Esophagus (tissue), 2 donors: ENCODE data around the gene CDON. TPM values are rescaled to one million over a fixed set of nuclear protein-coding genes. Genes with fewer than 3 reads are reported as not detected.
"Not testable (repeated sequence)": the region's sequence is repeated elsewhere in the genome, so short reads cannot be mapped to it uniquely, and the experiment has no call there.

ENCODE experiments used
- H3K27ac ChIP-seq, 2 donors: one replicate each; pipeline ENCODE4 v1.5.1; 2013; ENCODE audit warnings: low read depth in 2 of 2, mild to moderate bottlenecking in 2 of 2, inconsistent platforms in 1 of 2, low read length in 1 of 2, moderate library complexity in 1 of 2
- H3K27me3 ChIP-seq, 2 donors: one replicate each; pipeline ENCODE4 v1.6.1; 2013; ENCODE audit warnings: low read length in 2 of 2, control low read depth in 1 of 2, mild to moderate bottlenecking in 1 of 2; ENCODE audit not compliant: insufficient read depth in 2 of 2, control insufficient read depth in 1 of 2
- H3K36me3 ChIP-seq, 2 donors: one replicate each; pipeline ENCODE4 v1.6.1; 2013; ENCODE audit warnings: low read length in 1 of 2; ENCODE audit not compliant: control insufficient read depth in 2 of 2, insufficient read depth in 2 of 2
- H3K4me1 ChIP-seq, 2 donors: one replicate each; pipeline ENCODE4 v1.6.1; 2013; ENCODE audit warnings: low read length in 1 of 2; ENCODE audit not compliant: control insufficient read depth in 2 of 2, insufficient read depth in 2 of 2
- H3K4me3 ChIP-seq, 2 donors: one replicate each; pipeline ENCODE4 v1.5.1; 2013; ENCODE audit warnings: low read length in 2 of 2, mild to moderate bottlenecking in 2 of 2, low read depth in 1 of 2, moderate library complexity in 1 of 2
- H3K9me3 ChIP-seq, 2 donors: one replicate each; pipeline ENCODE4 v1.6.1; 2013; ENCODE audit warnings: mild to moderate bottlenecking in 2 of 2, low read depth in 1 of 2, low read length in 1 of 2, moderate library complexity in 1 of 2; ENCODE audit not compliant: control insufficient read depth in 2 of 2, insufficient read depth in 1 of 2
- WGBS, 2 donors: extraction: QIAGEN DNeasy Blood & Tissue Kit; methylation state at CpG; one replicate each; pipeline ENCODE4 v1.1.7; 2013; 5-methylcytosine and 5-hydroxymethylcytosine counted together
- polyA plus RNA-seq, 2 donors: library from polyadenylated mRNA; stranded (reverse); fragments of 200-250 nt; gene quantifications; one replicate each; pipeline ENCODE4 v1.2.3, GENCODE V29; 2013
- donor health status: healthy with polysubstance abuse.
- donor health status: Bipolar disorder and iron deficiency.

CDON gene
- polyA plus RNA-seq, 2 donors, result 0.61 TPM

GRCh38 chr11:126029237-126029636, 33.4 kb downstream of the CDON start:
- whole genome bisulfite sequencing, 2 donors, result 78 to 83% methylated on average over 4 of the region's 4 CpGs
- Histone ChIP-seq H3K4me3 (no peak overlapping the region), H3K27ac (no peak overlapping the region), H3K4me1 (no peaks in the 10 kb centered on the region), H3K36me3 (no peaks in the 10 kb centered on the region), H3K27me3 (no peaks in the 10 kb centered on the region), H3K9me3 (no peaks in the 10 kb centered on the region)

GRCh38 chr11:126028534-126028933, 34.1 kb downstream of the CDON start:
- not testable (repeated sequence) for H3K9me3 ChIP-seq, H3K36me3 ChIP-seq, H3K4me1 ChIP-seq, H3K27ac ChIP-seq, H3K4me3 ChIP-seq, H3K27me3 ChIP-seq
- WGBS, 2 donors, result 84 to 86% methylated on average over 3 of the region's 3 CpGs

GRCh38 chr11:126026579-126026978, 36.1 kb downstream of the CDON start:
- no peaks in the 10 kb centered on the region for H3K27me3 ChIP-seq
- H3K9me3 ChIP-seq, result no peaks in the 10 kb centered on the region
- no peaks in the 10 kb centered on the region for H3K4me1 ChIP-seq
- no peak overlapping the region for H3K4me3 ChIP-seq
- no peaks in the 10 kb centered on the region for H3K36me3 ChIP-seq
- 30 to 50% methylated on average over 2 of the region's 2 CpGs for WGBS, 2 donors
- H3K27ac ChIP-seq, result no peak overlapping the region

- Histone ChIP-seq H3K27me3 (no peaks in the 10 kb centered on the region), H3K36me3 (no peaks in the 10 kb centered on the region), H3K4me1 (no peaks in the 10 kb centered on the region), H3K4me3 (no peak overlapping the region), H3K27ac (no peak overlapping the region), H3K9me3 (no peaks in the 10 kb centered on the region)
- WGBS, 2 donors, result 39 to 69% methylated on average over 1 of the region's 1 CpG
These were observed 36.8 kb downstream of the CDON start for GRCh38 chr11:126025822-126026221.

GRCh38 chr11:126024123-126024522, 38.5 kb downstream of the CDON start:
- Histone ChIP-seq H3K36me3 (no peaks in the 10 kb centered on the region), H3K9me3 (no peaks in the 10 kb centered on the region), H3K27ac (no peak overlapping the region), H3K4me3 (no peak overlapping the region), H3K27me3 (no peaks in the 10 kb centered on the region), H3K4me1 (no peaks in the 10 kb centered on the region)
- WGBS, 2 donors, result 78 to 79% methylated on average over 5 of the region's 5 CpGs

GRCh38 chr11:126012852-126013251, 49.8 kb downstream of the CDON start:
- no peaks in the 10 kb centered on the region for H3K27me3 ChIP-seq
- H3K27ac ChIP-seq, result no peak overlapping the region
- H3K4me3 ChIP-seq, result no peak overlapping the region
- H3K9me3 ChIP-seq, result no peaks in the 10 kb centered on the region
- H3K36me3 ChIP-seq, result no peaks in the 10 kb centered on the region
- no peaks in the 10 kb centered on the region for H3K4me1 ChIP-seq
- WGBS, 2 donors, result 95 to 96% methylated on average over 2 of the region's 2 CpGs

- Histone ChIP-seq H3K9me3 (no peaks in the 10 kb centered on the region), H3K4me1 (no peaks in the 10 kb centered on the region), H3K36me3 (no peaks in the 10 kb centered on the region), H3K27me3 (no peaks in the 10 kb centered on the region), H3K4me3 (no peak overlapping the region), H3K27ac (no peak overlapping the region)
- WGBS, 2 donors, result 76 to 82% methylated on average over 4 of the region's 4 CpGs
These were observed 50.9 kb downstream of the CDON start for GRCh38 chr11:126011754-126012153.

GRCh38 chr11:126011265-126011664, 51.4 kb downstream of the CDON start:
- H3K4me1 ChIP-seq, result no peaks in the 10 kb centered on the region
- no peaks in the 10 kb centered on the region for H3K36me3 ChIP-seq
- no peak overlapping the region for H3K27ac ChIP-seq
- no peak overlapping the region for H3K4me3 ChIP-seq
- 61 to 65% methylated on average over 3 of the region's 3 CpGs for WGBS, 2 donors
- no peaks in the 10 kb centered on the region for H3K9me3 ChIP-seq
- H3K27me3 ChIP-seq, result no peaks in the 10 kb centered on the region

GRCh38 chr11:126008956-126009355, 53.7 kb downstream of the CDON start:
- H3K4me1 ChIP-seq, result no peaks in the 10 kb centered on the region
- H3K27me3 ChIP-seq, result no peaks in the 10 kb centered on the region
- WGBS, 2 donors, result 88 to 91% methylated on average over 8 of the region's 8 CpGs
- no peak overlapping the region for H3K27ac ChIP-seq
- no peaks in the 10 kb centered on the region for H3K36me3 ChIP-seq
- H3K4me3 ChIP-seq, result no peak overlapping the region
- H3K9me3 ChIP-seq, result no peaks in the 10 kb centered on the region

GRCh38 chr11:126007238-126007637, 55.4 kb downstream of the CDON start:
- no peak overlapping the region for H3K4me3 ChIP-seq
- no peak overlapping the region for H3K27ac ChIP-seq
- WGBS, 2 donors, result 39 to 56% methylated on average over 3 of the region's 3 CpGs
- H3K9me3 ChIP-seq, result no peaks in the 10 kb centered on the region
- H3K27me3 ChIP-seq, result no peaks in the 10 kb centered on the region
- H3K4me1 ChIP-seq, result no peaks in the 10 kb centered on the region
- H3K36me3 ChIP-seq, result no peaks in the 10 kb centered on the region
